Hematopoietic multipotent progenitor cell treated with erythropoietin and hydrocortisone succinate and interleukin-3 and kit ligand, for 6 days (in vitro differentiated cells): ENCODE data around the gene ITIH2.
"Not testable (repeated sequence)": the region's sequence is repeated elsewhere in the genome, so short reads cannot be mapped to it uniquely, and the experiment has no call there.

Experiments
- DNase-seq: peaks from one replicate; pipeline ENCODE4 v3.0.0-alpha.2; 2015

Gene ITIH2

GRCh38 chr10:7700577-7701125 is 2.5 kb upstream of the ITIH2 start:
- no peak for DNase-seq

- no peak for DNase-seq
These were observed 1.9 kb upstream of the ITIH2 start for GRCh38 chr10:7701158-7701742.

- no peak for DNase-seq
These were observed 766 bp upstream of the ITIH2 start for GRCh38 chr10:7702288-7702812.

GRCh38 chr10:7704071-7705016 is 1.2 kb downstream of the ITIH2 start:
- no peak for DNase-seq

GRCh38 chr10:7705341-7705740 is 2.2 kb downstream of the ITIH2 start:
- no peak for DNase-seq

GRCh38 chr10:7706534-7707073 is 3.5 kb downstream of the ITIH2 start:
- no peak for DNase-seq

- DNase-seq, result no peak
These were observed 4.0 kb downstream of the ITIH2 start for GRCh38 chr10:7707102-7707501.

GRCh38 chr10:7707858-7708622 is 4.9 kb downstream of the ITIH2 start:
- no peak for DNase-seq

GRCh38 chr10:7708832-7709231 is 5.7 kb downstream of the ITIH2 start:
- no peak for DNase-seq

- no peak for DNase-seq
These were observed 7.3 kb downstream of the ITIH2 start for GRCh38 chr10:7710446-7710845.

GRCh38 chr10:7711075-7711474 is 8.0 kb downstream of the ITIH2 start:
- DNase-seq, result not testable (repeated sequence)

- no peak for DNase-seq
These were observed 12.4 kb downstream of the ITIH2 start for GRCh38 chr10:7715515-7715914.

- no peak for DNase-seq
These were observed 14.7 kb downstream of the ITIH2 start for GRCh38 chr10:7717767-7718166.

- no peak for DNase-seq
These were observed 15.6 kb downstream of the ITIH2 start for GRCh38 chr10:7718685-7719084.

GRCh38 chr10:7720478-7720877 is 17.4 kb downstream of the ITIH2 start:
- DNase-seq, result no peak

GRCh38 chr10:7722927-7723529 is 19.9 kb downstream of the ITIH2 start:
- no peak for DNase-seq

- DNase-seq, result no peak
These were observed 31.7 kb downstream of the ITIH2 start for GRCh38 chr10:7734821-7735220.

GRCh38 chr10:7738536-7739407 is 35.7 kb downstream of the ITIH2 start:
- DNase-seq, result no peak

GRCh38 chr10:7744307-7744706 is 41.2 kb downstream of the ITIH2 start:
- no peak for DNase-seq

GRCh38 chr10:7748637-7749036 is 45.5 kb downstream of the ITIH2 start:
- DNase-seq, result not testable (repeated sequence)

- DNase-seq, result no peak
These were observed 47.1 kb downstream of the ITIH2 start for GRCh38 chr10:7750222-7750621.
